Mucosa of stomach (tissue), 1 donor: Measurements from ENCODE around the gene CRCP.
"Not testable (repeated sequence)": the region's sequence is repeated elsewhere in the genome, so short reads cannot be mapped to it uniquely, and the experiment has no call there.

Experiments
- H3K27me3 ChIP-seq: one replicate; pipeline ENCODE4 v1.7.0; 2013; ENCODE audit warnings: mild to moderate bottlenecking, low read length; ENCODE audit not compliant: control insufficient read depth, insufficient read depth
- H3K36me3 ChIP-seq: one replicate; pipeline ENCODE4 v1.7.0; 2013; ENCODE audit warnings: low read length; ENCODE audit not compliant: control insufficient read depth, insufficient read depth
- H3K4me1 ChIP-seq: one replicate; pipeline ENCODE4 v1.7.0; 2013; ENCODE audit warnings: mild to moderate bottlenecking, low read length; ENCODE audit not compliant: control insufficient read depth, insufficient read depth
- H3K4me3 ChIP-seq: one replicate; pipeline ENCODE4 v1.7.0; 2013; ENCODE audit warnings: low read length
- H3K9ac ChIP-seq: one replicate; pipeline ENCODE4 v1.7.0; 2013; ENCODE audit warnings: mild to moderate bottlenecking, low read length, moderate library complexity
- H3K9me3 ChIP-seq: one replicate; pipeline ENCODE4 v1.7.0; 2013; ENCODE audit warnings: mild to moderate bottlenecking, low read length, moderate library complexity; ENCODE audit not compliant: control insufficient read depth
- donor health status: Pancreatic carcinoma.

CRCP gene

DNA sequence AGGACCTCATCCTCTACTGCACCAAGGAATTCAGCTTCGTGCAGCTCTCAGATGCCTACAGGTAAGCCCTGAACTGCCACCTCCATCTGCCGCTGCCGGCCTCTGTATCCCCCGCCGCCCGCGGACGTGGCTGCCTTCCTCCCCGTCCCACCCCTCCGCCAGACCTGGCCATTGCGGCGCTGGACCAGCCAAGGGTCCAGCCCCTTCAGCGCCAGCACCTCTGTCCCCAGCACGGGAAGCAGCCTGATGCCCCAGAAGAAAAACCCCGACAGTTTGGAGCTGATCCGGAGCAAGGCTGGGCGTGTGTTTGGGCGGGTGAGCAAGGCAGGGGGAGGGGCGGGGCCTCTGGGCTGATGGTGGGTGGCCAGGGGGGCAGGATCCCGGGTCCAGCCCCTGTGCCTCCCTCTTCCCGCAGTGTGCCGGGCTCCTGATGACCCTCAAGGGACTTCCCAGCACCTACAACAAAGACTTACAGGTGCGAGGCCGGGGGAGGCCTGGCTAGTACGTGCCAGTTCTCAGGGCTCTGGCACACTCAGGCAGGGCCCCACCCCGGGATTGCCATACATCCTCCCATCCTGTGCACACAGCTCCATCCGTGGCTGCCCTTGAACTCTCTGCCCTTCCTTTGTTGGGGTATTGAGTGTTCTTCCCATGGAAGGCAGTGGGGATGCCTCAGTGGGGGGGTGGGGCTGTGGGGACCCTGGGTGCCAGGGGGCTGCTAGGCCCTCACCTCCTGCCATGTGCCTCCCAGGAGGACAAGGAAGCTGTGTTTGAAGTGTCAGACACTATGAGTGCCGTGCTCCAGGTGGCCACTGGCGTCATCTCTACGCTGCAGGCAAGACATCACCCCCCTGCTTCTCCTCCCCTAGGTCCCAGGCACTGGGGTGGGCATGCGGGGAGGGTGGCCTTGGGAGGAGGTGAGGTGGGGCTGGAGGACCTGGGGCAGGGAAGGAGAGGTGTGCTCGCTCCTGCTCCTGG lies 25.5 kb upstream of the CRCP start:
- Histone ChIP-seq H3K27me3 (no peaks in the 10 kb centered on the region), H3K4me3 (no peak overlapping the region), H3K9ac (no peak overlapping the region), H3K36me3 (peaks cover 6% of the 10 kb centered on the region), H3K4me1 (no peaks in the 10 kb centered on the region), H3K9me3 (no peaks in the 10 kb centered on the region)

DNA sequence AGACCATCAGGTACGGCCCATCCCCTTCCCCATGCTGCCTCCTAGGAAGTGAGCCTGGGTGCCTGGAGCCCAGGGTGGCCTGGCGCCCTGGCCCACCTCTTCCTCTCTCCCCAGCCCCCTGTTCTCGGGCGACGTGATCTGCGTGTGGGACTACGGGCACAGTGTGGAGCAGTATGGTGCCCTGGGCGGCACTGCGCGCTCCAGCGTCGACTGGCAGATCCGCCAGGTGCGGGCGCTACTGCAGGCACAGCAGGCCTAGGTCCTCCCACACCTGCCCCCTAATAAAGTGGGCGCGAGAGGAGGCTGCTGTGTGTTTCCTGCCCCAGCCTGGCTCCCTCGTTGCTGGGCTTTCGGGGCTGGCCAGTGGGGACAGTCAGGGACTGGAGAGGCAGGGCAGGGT lies 22.0 kb upstream of the CRCP start:
- no peaks in the 10 kb centered on the region for H3K9me3 ChIP-seq
- no peak overlapping the region for H3K9ac ChIP-seq
- no peaks in the 10 kb centered on the region for H3K27me3 ChIP-seq
- no peaks in the 10 kb centered on the region for H3K4me1 ChIP-seq
- H3K4me3 ChIP-seq: no peak overlapping the region
- no peaks in the 10 kb centered on the region for H3K36me3 ChIP-seq

DNA sequence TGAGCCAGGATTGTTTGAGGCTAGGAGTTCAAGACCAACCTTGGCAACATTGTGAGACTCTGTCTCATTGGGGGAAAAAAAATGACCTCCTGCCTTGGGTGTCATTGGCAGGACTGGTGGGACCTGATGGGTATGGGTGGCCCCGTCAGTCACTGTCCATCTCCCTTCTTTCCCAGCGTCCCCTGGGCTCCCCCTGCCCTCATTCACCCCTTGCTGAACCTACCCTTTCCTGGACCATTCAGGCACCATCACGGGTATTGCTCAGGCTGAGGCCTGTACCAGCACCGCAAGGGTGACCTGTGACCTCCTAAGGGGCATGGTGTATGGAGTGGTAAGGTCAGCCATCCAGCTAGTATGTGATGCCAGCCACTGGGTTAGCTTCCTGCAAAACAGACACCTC lies 19.6 kb upstream of the CRCP start:
- no peak overlapping the region for H3K9ac ChIP-seq
- no peaks in the 10 kb centered on the region for H3K36me3 ChIP-seq
- no peak overlapping the region for H3K4me3 ChIP-seq
- no peaks in the 10 kb centered on the region for H3K27me3 ChIP-seq
- H3K9me3 ChIP-seq: no peaks in the 10 kb centered on the region
- peaks cover 6% of the 10 kb centered on the region for H3K4me1 ChIP-seq

DNA sequence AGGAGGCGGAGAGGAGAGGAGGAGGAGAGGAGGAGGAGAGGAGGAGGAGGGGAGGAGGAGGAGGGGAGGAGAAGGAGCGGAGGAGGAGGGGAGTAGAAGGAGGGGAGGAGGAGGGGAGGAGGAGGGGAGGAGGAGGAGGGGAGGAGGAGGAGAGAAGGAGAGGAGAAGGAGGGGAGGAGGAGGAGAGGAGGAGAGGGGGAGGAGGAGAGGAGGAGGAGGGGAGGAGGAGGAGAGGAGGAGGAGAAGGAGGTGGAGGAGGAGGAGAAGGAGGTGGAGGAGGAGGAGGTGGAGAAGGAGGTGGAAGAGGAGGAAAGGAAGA lies 15.5 kb upstream of the CRCP start:
- H3K4me1 ChIP-seq: peaks cover 8% of the 10 kb centered on the region
- no peaks in the 10 kb centered on the region for H3K36me3 ChIP-seq
- no peaks in the 10 kb centered on the region for H3K27me3 ChIP-seq
- peak overlapping the region; percentile 77 for H3K9ac ChIP-seq
- no peak overlapping the region for H3K4me3 ChIP-seq
- no peaks in the 10 kb centered on the region for H3K9me3 ChIP-seq

DNA sequence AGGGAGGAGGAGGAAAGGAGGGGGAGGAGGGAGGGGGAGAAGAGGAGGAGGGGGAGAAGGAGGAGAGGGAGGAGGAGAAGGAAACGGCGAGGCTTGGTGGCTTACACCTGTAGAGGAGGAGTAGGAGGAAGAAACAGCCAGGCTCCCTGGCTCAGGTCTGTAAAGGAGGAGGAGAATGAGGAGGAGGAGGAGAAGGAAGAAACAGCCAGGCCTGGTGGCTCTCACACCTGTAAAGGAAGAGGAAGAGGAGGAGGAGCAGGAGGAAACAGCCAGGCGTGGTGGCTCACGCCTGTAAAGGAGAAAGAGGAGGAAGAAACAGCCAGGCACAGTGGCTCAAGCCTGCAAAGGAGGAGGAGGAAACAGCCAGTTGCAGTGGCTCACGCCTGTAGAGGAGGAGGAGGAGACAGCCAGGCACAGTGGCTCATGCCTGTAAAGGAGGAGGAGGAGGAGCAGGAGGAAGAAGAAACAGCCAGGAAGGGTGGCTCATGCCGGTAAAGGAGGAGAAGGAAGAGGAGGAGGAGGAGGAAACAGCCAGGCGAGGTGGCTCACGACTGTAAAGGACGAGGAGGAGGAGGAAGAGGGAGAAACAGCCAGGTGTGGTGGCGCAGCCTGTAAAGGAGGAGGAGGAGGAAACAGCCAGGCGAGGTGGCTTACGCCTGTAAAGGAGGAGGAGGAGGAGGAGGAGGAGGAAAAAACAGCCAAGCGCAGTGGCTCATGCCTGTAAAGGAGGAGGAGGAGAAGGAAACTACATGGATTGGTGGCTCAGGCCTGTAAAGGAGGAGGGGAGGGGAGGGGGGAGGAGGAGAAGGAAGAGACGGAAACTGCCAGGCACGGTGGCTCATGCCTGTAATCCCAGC lies 14.9 kb upstream of the CRCP start:
- peak overlapping the region; percentile 43 for H3K4me3 ChIP-seq
- H3K36me3 ChIP-seq: no peaks in the 10 kb centered on the region
- no peaks in the 10 kb centered on the region for H3K9me3 ChIP-seq
- H3K9ac ChIP-seq: peak overlapping the region; percentile 77
- no peaks in the 10 kb centered on the region for H3K27me3 ChIP-seq
- peaks cover 8% of the 10 kb centered on the region for H3K4me1 ChIP-seq

DNA sequence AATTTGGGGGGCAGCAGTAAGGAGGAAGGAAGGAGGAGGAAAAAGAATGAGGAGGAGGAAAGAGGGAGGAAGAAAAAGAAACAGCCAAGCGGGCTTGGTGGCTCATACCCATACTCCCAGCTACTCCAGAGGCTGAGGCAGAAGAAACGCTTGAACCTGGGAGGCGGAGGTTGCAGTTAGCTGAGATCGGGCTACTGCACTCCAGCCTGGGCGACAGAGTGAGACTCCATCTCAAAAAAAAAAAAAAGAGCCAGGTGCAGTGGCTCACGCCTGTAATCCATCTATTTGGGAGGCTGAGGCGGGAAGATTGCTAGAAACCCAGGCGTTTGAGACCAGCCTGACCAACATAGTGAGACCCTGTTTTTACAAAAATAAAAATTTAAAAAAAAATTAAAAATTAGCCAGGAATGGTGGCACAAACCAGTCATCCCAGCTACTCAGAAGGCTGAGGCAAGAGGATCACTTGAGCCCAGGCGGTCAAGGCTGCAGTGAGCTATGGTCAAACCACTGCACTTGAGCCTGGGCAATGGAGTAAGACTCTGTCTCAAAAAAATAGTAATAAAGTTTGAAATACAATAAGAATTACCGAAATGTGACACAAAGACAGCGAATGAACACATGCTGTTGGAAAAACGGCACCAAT lies 14.1 kb upstream of the CRCP start:
- peaks cover 8% of the 10 kb centered on the region for H3K4me1 ChIP-seq
- H3K9me3 ChIP-seq: no peaks in the 10 kb centered on the region
- peak overlapping the region; percentile 43 for H3K4me3 ChIP-seq
- peak overlapping the region; percentile 77 for H3K9ac ChIP-seq
- H3K36me3 ChIP-seq: no peaks in the 10 kb centered on the region
- no peaks in the 10 kb centered on the region for H3K27me3 ChIP-seq

DNA sequence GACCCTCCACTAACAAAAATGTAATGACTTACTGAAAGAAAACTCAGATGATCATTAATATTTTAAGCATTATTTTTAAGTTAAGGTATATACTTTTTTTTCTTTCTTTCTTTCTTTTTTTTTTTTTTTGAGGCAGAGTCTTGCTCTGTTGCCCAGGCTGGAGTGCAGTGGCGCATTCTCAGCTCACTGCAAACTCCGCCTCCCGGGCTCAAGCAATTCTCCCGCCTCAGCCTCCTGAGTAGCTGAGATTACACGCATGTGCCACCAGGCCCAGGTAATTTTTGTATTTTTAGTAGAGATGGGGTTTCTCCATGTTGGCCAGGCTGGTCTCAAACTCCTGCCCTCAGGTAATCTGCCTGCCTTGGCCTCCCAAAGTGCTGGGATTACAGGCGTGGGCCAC lies 12.5 kb upstream of the CRCP start:
- not testable (repeated sequence) for H3K36me3 ChIP-seq

DNA sequence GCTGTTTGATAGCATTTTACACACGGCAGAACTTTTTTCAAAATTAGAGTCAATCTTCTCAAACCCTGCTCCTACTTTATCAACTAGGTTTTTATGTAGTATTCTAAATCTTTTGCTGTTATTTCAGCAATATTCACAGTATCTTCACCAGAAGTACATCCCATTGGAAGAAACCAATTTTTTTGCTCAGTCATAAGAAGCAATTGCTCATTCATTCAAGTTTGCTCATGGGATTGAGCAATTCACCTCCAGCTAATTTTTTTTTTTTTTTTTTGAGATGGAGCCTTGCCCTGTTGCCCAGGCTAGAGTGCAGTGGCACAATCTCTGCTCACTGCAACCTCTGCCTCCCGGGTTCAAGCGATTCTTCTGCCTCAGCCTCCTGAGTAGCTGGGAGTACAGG lies 10.7 kb upstream of the CRCP start:
- H3K9me3 ChIP-seq, H3K4me1 ChIP-seq, H3K4me3 ChIP-seq, H3K27me3 ChIP-seq, H3K36me3 ChIP-seq, H3K9ac ChIP-seq: not testable (repeated sequence)

More for the DNA sequence above, 12.5 kb upstream of the CRCP start:
- H3K4me1 ChIP-seq, H3K9me3 ChIP-seq, H3K27me3 ChIP-seq, H3K9ac ChIP-seq, H3K4me3 ChIP-seq: not testable (repeated sequence)

DNA sequence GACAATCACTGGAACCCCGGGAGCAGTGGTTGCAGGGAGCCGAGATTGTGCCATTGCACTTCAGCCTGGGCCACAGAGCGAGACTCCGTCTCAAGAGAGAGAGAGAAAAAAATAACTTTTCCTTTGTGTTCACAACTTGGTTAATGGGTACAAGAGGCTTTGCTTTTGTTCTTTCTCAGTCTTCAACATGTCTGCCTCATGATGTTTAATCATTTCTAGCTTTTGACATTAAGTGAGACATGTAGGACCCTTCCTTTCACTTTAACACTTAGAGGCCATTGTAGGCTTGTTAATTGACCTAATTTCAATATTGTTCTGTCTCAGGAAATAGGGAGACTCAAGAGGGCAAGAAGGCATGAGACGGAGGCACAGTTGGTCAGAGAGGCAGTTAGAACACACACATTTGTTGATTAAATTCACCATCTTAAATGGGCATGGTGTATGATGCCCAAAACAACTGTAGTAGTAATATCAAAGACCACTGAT lies 9.3 kb upstream of the CRCP start:
- peaks cover 3% of the 10 kb centered on the region for H3K4me1 ChIP-seq
- no peak overlapping the region for H3K4me3 ChIP-seq
- H3K27me3 ChIP-seq: no peaks in the 10 kb centered on the region
- no peaks in the 10 kb centered on the region for H3K9me3 ChIP-seq
- no peaks in the 10 kb centered on the region for H3K36me3 ChIP-seq
- H3K9ac ChIP-seq: no peak overlapping the region

DNA sequence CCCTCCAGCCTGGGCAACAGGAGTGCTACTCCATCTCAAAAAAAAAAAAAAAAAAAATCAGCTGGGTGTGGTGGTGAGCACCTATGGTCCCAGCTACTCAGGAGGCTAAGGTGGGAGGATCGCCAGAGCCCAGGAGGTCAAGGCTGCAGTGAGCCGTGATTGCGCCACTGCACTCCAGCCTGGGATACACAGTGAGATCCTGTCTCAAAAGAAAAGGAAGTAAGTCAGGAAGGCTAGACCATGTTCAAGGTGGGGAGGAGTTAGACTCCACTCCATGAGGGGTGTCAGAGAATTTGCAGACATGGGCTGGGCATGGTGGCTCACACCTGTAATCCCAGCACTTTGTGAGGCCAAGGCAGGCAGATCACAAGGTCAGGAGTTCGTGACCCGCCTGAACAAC lies 6.2 kb upstream of the CRCP start:
- not testable (repeated sequence) for H3K9me3 ChIP-seq, H3K27me3 ChIP-seq, H3K4me3 ChIP-seq, H3K9ac ChIP-seq, H3K4me1 ChIP-seq, H3K36me3 ChIP-seq

DNA sequence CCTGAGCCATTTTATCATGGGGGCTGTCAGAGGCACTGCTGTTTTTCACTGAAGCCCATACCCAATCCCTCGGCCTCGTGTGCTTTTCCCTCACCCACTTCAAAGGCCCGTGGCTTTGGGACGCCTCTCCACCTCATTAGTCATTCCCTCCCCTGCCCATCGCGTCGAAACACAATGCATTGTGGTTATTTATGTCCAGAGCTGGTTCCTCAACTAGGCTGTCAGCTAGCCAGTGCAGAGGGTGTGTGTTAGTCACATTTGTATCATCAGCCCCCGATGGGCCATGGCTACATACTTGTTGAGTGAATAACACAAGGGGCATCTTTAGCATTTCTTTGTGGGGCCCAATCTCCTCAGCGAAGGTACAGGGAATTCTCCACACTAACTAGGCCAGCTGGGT lies 3.8 kb upstream of the CRCP start:
- Histone ChIP-seq H3K4me3 (no peak overlapping the region), H3K27me3 (no peaks in the 10 kb centered on the region), H3K9me3 (no peaks in the 10 kb centered on the region), H3K9ac (no peak overlapping the region), H3K4me1 (peaks cover 3% of the 10 kb centered on the region), H3K36me3 (no peaks in the 10 kb centered on the region)
